ENCODE measurements around the gene CLDN14.
"Not testable (repeated sequence)": the region's sequence is repeated elsewhere in the genome, so short reads cannot be mapped to it uniquely, and the experiment has no call there.

Gene CLDN14

DNA sequence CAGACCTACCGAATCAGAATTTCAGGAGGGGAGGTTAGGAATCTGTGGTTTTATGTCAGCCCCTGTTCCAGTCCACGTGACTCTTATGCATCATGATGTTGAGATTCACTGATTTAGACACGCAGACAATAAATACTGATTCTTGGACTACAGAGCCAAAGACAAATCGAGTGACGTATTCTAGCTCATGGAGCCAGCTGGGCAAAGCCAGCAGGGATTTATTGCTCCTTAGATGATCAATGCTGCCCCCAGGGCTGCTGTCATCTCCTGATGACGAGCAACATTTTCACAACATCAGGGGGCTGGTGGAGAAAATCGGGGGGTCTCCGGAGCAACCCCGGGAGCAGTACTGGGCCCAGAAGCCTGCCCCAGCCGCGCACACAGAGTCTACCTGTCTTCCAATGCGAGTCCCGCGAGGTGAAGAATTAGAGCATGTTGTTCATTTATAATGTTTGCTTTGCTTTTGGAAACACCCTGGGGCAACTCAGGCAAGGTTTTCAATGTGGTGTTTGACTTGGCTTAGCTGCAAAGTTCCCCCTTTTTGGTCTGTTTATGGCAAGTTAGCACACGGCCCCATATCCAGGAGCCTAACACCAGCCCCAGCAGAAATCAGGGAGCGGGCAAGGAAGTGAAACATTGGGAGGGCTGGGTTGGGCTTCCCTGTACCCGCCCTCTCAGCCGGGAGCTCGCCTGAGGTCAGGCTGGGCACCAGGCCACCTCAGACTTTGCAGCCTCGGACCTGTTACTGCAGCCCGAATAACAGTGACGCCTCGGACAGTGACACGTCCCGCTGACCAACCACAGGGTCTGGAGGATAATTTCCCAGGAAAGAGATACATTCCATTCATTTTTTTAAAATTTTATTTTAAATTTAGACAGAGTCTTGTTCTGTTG is 19.9 kb upstream of the CLDN14 start:
- no peak for DNase-seq

DNA sequence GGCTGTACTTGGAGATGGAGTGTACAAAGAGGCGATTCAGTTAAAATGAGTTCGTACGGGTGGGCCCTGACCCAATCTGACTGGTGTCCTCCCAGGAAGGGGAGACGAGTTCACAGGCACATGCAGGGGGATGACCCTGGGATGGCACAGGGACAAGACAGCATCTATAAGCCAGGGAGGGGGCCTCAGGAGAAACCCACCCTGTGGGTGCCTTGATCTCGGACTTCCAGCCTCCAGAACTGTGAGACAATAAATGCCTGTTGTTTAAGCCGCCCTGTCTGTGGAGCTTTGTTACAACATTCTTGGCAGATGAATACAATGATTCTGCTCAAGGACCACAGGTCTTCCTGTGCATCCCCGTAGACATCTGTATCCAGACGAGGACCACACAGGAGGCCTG is 14.6 kb upstream of the CLDN14 start:
- DNase-seq: no peak

DNA sequence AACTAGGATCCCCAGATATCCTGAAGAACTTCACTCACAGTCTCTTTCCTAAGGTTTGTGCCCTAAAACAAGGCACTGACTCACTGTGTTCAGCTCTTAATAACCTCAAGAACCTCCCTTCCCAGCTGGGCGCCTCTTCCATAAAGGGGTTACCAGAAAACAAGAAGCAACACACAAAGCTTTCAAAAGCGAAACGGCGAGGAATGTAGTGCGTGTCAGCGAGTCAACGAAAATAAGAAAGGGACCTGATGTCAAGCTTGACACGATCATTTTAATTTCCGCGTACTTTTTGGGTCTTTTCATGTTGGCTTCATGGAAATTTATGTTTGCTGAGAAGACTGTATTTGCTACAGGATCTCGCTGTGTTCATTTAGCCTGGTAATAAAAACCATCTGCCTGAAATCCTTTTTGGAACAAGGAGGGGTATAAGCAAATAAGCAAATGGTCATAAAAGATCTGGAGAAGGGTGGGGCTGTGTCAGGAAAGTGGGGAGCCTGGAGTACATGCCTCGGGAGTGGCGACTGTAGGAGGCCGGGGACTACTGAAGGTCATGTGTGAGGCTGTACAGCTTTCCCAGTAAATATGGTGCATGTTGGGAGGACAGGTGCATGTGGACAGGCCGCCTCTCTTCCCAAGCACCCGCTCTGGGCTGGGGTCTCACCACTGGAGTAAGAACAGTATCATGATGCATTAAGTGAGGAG is 11.4 kb upstream of the CLDN14 start:
- DNase-seq: no peak

DNA sequence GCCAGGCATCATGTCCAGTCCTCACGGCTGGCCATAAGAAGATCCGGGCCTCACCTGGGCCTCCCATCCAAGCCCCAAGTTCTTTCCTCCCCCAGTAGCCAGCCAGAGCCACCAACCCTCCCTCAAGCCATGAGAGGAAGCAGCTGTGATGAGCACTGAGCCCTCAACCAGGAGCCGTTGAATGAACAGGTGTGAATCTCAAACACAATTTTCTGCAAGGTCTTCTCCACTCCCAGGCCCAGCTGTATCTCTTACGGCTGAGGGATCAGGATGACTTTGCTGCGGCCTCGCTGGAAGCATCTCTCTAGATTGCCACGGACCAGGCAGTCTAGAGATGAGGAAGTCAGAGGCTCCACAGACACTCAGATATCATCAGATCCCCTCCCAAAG is 9.8 kb upstream of the CLDN14 start:
- DNase-seq: no peak

DNA sequence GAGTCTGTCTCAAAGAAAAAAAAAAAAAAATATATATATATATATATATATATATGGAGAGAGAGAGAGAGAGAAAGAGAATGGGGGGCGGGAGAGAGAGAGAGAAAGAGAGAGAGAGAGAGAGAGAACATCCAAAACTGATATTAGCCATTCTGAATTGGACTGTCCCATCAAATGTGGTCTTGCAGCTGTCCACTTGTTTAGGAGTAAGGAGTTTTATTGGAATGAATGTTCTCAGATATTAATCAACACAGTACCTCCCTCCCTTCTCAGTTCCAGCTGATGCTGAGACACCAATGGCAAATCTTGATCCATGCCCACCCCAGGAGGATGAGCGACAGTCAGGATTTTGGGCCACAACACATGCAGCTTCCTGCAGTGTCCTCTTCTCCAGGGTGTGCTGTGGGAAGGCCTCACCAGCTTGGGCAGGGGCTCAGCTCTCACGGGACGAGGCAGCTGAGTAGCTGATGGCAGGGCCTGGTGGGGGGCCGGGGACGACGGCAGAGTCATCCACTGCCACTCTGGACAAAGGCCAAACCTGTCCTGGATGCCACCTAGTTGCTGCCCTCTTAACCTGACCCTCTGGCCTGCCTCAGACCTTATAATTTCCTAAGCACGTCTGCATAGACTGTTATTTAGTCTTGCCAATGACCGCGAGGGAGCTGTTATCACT is 9.3 kb upstream of the CLDN14 start:
- DNase-seq: no peak

DNA sequence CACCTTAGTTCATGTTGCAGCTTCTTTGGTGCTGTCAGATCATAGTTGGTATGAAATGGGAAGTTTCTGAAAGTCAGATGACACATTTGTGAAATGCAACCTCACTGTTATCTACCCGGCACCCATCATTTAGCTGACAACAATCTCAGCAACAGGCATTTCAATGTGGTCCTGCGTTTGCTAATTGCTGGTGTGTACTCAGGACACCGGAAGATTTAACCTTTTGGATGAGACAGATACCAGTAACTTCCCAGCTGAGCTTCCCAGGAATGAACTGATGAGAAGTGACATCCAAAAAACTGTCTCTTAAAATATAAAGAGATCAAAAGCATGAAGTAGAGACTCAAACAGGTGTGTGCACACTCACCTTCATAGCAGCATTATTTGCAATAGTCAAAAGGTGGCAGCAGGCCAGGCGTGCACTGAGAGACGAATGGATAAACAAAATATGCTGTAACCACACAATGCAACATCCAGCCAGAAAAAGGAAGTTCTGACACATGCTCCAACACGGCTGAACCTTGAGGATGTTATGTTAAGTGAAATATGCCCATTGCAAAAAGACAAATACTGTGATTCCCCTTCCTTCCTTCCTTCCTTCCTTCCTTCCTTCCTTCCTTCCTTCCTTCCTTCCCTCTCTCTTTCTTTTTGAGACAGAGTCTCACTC is 7.9 kb upstream of the CLDN14 start:
- no peak for DNase-seq

DNA sequence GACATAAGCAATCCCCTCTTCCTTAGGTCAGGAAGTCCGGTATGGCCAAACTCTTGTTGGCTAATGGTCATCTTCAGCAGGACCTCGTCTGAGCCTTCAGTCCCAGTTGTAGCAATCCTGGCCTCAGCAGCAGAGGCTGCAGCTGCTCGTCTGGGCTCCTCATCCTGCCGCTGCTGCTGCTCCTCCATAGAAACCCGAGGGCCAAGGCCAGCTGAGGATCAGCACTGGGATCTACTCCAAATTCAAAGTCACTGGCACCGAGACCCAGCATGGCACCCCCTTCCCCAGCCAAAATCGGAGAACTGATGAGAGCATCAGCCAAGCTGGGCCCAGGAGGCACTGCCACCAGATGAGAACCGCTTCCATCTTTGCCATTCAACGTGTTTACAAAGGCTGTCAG is 6.3 kb upstream of the CLDN14 start:
- DNase-seq: no peak

DNA sequence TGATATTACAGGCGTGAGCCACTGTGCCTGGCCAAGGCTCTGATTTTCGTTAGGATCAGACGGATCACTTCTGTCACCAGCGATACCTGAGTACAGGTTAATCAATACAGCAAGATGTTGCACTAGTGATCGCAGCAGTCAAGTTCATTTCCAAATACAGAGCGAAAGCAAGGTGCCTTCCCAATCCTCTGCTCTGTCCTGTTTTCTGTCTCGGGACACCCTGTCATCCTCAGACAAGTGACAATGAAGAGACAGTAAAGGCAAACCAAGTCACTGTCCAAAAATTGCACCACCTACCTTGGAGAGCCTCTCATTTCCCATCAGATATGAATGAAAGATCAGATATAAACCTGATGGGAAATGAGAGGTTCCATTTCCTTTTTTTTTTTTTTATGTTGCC is 5.6 kb upstream of the CLDN14 start:
- DNase-seq: no peak

DNA sequence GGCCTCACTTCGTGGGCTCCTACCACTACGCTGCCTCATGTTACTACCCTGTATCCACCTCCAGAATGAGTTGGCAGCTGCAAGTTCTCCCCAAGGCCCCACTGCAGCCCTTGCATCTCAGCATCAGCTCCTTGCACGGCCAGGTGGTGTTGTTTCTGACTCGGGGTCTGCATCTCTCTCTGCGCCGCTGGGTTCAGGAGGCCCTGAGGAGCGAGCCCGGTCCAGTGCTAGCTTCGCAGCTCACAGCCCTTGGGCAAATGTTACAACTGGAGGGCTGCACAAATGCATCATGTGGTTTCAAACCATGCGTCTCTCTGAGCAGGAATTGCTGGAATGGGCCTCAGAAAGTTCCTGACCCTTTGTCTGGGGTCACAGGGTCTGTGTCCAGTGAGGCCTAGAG is 3.2 kb upstream of the CLDN14 start:
- DNase-seq: no peak

DNA sequence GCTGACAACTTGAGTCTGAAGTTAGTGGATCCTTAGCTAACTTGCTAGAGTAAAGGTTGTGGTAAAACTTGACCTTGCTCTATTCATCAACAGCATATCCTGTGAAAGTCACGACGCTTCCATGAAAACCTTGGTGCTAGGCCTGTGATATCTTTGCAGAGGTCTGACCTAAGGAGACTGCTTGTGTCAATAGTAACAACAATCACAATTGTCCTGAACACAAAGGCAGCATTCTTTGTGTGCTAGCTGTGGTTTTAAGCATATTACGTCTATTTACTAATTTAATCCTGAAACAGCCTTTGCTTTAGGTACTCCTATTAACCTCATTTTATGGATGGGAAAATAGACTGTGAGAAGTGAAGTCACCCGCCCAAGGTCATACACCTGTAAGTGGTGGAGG is 2.8 kb upstream of the CLDN14 start:
- no peak for DNase-seq

DNA sequence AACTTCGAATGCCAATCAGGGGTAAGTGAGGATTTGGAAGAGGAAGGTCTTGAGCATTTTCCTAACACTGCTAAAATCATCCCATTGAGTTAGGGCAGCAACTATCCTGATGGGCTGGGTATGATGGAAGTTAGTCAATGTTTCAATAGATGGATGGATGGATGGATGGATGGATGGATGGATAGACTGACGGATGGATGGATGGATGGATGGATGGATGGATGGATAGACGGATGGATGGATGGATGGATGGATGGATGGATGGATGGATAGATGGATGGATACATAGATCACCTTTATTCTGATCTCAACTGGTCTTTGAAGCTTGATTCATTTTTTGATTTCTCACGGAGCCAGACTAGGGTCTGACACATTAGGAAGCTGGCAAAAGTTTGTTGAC is 2.3 kb upstream of the CLDN14 start:
- no peak for DNase-seq

DNA sequence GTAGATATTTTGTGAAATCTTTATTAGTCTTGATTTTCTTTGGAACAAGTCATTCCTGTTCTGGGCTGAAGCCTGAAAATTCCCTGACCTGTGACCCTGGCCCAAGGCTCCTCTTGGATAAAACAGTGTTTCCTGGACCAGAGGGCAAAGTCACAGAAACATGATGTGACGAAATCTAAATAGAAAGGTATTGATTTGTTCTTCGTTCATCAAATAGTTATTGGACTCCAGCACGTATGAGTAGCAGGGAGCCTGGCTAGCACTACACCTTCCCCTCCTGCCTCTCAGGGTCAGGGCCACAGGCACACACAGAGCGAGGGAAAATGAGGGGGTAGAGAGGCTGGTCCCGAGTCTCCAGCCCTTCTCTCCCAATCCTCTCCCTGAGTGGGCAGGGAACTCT is 1.7 kb upstream of the CLDN14 start:
- DNase-seq: no peak

DNA sequence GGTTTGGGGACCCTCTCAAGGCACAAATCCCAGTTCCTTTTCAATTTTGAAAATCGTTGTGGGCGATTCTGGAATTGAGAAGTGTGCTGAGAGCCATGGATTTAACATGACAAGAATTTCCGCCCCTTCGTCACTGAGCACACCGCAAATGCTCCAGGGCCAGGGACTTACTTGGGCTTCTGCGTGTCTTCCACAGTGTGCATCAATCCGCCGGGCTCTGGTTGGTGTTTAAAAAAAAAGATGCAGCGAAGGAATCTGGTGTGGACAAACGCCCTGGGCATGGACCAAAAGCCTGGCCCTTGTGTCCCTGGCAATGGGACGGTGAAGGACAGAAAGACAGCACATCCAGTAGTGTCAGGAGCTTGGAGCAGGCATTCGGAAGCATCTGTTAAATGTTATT is 696 bp upstream of the CLDN14 start:
- DNase-seq: no peak

DNA sequence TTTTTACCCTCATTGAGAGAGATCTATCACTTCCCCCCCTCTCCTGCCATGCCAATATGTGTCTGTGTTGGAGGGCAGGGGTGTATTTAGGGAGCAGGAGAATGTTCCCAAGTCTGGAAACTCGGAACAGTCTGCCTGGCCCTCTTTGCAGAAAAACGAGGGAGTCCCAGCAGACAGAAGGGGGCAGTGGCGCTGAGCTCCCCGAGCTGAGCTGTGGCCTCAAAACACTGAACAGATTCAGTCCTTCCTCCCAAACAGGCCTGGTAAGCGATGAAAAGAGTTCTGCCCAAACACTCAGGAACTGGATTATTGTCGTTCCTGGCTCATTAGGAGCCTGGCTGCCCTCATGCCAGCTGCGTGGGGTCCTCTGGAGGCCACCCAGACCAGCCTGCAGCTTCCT is 981 bp downstream of the CLDN14 start:
- DNase-seq: no peak

DNA sequence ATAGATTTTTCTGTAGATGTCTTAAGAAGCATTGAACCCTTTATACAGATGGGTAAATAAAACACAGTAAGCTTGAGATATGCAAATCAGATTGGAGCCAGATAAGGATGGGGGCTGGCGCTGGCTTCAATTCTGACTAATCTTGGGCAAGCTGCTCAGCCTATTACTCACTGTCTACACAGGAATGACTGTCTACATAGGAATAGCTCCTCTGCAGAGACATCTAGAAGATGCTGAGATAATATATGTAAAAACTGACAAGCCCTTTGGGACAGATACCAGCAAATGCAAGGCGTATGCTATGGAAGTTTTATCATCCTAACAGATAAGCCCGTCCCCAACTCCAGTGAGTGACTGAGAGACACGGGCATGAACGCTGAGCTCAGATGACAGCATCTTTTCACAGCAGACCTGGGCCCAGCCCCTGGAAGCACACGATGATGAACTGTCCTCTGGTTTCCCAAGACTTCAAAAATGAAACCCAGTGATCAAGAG is 1.7 kb downstream of the CLDN14 start:
- no peak for DNase-seq

DNA sequence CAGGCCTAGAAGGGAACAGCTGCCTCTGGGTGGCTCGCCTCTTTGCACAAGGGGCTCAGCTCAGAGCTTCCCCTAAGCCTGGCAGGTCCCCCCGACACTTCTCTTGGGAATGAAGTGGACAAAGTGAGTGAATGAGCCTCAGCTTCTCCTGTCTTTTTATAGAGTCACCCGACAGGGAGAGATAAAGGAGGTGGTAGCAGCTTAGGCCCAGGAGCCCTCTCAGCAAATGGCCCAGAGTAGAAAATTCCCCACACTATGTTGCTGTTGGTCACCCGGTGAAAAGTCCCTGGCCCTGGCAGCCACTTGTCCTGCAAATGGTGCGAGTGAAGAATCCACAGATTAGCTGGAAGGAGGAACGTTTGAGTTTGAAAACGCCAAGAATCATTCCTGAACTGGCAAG is 2.4 kb downstream of the CLDN14 start:
- DNase-seq: no peak

DNA sequence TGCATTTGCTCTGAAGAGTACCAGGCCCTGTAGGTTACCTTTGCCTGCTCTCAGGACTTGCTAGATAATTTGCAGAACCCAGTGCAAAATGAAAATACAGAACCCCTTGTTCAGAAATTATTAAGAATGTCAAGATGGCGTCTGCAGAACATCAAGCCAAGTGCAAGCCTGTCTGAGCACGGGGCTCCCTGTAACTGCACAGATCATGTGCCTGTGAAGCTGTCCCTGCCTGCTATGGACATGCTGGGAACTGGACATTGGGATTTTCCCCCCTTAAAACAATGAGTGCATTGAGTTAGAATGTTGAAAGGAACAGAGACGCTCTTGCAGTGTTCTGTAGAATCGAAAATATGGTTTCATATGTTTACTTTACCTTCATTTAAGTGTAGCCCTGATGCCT is 2.9 kb downstream of the CLDN14 start:
- no peak for DNase-seq

DNA sequence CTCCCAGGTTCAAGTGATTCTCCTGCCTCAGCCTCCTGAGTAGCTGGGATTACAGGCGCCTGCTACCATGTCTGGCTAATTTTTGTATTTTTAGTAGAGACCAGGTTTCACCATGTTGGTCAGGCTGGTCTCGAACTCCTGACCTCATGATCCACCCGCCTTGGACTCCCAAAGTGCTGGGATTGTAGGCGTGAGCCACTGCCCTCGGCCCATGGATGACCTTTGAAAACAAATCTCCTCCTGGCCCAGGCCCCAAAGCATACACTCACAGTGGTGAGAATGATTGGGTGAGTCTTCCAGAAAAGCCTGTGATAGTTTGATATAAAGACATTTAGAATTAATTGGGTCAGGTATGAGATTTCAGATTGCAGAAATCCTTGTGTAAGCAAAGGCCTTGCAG is 3.4 kb downstream of the CLDN14 start:
- DNase-seq: not testable (repeated sequence)

DNA sequence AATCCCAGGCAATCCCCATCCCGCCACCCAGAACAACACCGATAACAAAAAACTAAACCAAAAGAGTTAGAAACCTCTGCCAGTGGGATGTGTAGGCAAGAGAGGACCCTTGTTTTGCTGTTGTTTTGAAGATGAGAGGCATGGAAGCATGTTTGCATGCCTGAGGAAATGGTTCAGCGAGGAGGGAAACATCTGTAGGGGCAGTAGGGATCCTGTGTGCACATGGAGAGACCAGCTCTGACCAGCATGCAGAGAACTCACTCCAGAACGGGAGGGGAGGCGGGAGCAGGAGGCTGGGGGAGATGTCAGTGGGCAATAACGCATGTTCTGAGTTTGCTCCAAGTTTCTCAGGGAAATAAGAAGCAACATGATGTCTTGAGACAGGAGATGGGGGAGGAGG is 5.3 kb downstream of the CLDN14 start:
- no peak for DNase-seq

DNA sequence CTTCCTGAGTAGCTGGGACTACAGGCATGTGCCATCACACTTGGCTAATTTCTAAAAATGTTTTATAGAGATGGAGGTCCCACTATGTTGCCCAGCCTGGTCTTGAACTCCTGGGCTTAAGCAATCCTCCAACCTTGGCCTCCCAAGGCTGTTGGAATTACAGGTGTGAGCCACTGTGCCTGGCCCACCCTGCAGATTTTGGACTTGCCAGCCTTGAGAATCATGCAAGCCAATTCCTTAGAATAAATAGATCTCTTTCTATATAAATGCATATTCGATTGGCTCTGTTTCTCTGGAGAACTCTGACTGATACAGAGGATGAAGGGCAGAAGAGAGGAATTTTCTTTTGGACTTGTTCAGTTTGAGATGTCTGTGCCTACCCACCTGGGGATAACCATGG is 6.7 kb downstream of the CLDN14 start:
- no peak for DNase-seq

DNA sequence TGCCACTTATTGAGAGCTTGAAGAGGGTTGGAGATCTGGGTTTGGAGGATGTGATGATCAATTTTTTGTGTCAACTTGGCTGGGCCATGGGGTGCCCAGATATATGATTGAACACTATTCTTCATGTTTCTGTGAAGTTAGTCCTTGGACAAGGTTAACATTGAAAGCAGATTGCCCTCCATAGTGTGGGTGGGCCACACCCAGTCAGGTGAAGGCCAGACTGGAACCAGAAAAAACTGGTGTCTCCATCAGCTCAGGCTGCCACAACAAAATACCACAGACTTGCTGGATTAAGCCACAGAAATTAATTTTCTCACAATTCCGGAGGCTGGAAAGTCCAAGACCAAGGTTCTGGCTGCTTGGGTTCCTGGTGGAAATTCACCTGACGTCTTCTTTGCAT is 7.5 kb downstream of the CLDN14 start:
- no peak for DNase-seq

DNA sequence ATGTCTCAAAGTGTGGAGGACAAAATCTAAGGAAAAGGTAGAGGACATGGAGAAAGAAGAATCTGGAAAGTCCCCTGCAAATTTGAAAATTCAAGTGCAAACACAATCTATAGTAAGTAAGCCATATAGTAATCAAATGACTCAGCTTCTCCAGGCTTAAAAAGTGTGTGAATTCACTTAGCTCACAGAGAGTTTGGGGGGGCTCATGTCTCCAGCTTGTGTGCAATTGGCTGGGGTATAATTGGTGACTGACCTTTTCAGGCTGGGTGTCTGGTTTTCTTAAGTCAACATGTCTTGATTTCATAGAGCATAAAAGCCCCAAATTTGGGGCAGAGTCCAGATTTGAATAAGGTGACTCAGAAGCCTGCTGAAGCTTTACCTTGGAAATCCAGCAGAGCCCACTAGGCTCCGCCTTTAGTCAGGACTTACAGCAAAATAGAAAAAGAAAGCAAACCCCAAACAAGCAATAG is 8.6 kb downstream of the CLDN14 start:
- no peak for DNase-seq

DNA sequence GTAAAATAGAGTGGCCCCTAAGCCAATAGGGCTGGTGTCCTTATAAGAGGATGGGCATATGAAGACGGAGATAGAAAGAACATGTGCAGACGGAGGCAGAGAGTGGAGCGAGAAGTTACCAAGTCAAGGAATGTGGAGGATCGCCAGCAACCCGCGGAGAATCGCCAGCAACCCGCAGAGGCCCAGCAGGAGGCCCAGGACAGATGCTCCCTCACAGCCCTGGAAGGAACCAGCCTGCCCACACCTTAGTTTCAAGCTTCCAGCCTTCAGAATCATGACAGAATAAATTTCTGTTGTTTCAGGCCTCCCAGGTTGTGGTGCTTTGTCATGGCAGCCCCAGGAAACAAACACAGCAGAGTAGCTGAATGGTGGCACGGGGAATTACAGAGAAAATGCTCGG is 9.6 kb downstream of the CLDN14 start:
- DNase-seq: no peak
